Measurements from ENCODE around the gene MAFG.

Gene MAFG

DNA sequence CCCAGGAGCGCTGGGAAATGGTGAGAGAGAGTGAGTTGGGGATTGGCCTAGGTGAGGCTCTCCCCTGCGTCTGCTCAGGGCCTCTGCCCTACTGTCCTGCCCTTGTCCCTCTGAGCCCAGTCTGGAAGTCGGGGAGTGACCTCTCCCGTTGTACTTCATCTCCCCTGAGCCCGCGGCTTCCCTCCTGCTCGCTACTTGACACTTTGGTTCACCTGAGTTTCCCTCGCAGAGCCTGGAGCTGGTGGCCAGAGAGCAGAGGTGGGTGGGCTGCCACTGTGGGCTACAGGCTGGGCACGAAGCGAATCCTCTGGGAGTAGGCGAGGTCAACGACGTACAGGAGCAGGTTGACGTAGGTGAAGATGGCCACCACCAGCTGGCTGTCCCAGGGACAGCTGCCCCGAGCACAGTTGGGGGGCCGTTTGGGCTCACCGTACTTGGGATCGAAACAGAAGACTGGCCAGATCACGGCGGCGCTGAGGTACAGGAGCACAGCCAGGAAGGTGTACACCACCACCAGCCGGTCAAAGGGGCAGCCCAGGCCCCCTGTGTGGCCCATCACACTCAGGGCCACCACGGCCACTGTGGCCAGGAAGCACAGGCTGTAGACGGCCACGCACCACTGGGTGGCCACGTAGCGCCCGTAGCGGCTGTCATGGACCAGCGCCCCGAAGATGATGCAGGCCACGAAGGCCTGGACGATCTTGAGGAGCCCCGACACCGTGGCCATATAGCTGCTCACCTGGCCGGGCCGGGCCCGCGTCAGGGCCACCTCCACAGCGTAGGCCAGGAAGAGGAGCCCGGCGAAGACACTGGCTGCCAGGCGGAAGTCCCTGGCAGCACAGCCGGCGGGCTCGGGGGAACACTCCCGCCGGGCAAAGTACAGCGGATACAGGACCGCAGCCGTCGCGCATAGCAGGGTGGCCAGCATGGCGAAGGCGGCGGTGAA is 13.3 kb upstream of the MAFG start:
- Histone ChIP-seq H3K4me2 (ENCODE audit: low read depth, low read length, poor library complexity, severe bottlenecking) (no peak overlapping the region), H4K20me1 (ENCODE audit: insufficient read depth, low read length, poor library complexity, severe bottlenecking) (no peaks in the 10 kb centered on the region), H3K9me3 (ENCODE audit: insufficient read depth, low read depth, low read length) (no peaks in the 10 kb centered on the region), H3K36me3 (ENCODE audit: insufficient read depth, low read length) (no peaks in the 10 kb centered on the region), H3F3A (ENCODE audit: low read depth) (no peaks in the 10 kb centered on the region), H3K4me3 (ENCODE audit: low read length, poor library complexity, severe bottlenecking) (no peak overlapping the region), H3K79me2 (ENCODE audit: insufficient read depth, low read length) (peaks cover 6% of the 10 kb centered on the region; the same call in 1 of the 2 replicates), H3K9ac (ENCODE audit: low read depth, low read length, poor library complexity, severe bottlenecking) (no peak overlapping the region), H3K4me1 (ENCODE audit: insufficient read depth, low read length, poor library complexity, severe bottlenecking) (peaks cover 10% of the 10 kb centered on the region), H3K9me2 (replicated peaks; ENCODE audit: low read depth, low read length) (no peaks in the 10 kb centered on the region), H2AFZ (ENCODE audit: low read length) (no peak overlapping the region), H3K27me3 (ENCODE audit: insufficient read depth, low read length, poor library complexity, severe bottlenecking) (no peaks in the 10 kb centered on the region)
- TF ChIP-seq, protein P1, sequence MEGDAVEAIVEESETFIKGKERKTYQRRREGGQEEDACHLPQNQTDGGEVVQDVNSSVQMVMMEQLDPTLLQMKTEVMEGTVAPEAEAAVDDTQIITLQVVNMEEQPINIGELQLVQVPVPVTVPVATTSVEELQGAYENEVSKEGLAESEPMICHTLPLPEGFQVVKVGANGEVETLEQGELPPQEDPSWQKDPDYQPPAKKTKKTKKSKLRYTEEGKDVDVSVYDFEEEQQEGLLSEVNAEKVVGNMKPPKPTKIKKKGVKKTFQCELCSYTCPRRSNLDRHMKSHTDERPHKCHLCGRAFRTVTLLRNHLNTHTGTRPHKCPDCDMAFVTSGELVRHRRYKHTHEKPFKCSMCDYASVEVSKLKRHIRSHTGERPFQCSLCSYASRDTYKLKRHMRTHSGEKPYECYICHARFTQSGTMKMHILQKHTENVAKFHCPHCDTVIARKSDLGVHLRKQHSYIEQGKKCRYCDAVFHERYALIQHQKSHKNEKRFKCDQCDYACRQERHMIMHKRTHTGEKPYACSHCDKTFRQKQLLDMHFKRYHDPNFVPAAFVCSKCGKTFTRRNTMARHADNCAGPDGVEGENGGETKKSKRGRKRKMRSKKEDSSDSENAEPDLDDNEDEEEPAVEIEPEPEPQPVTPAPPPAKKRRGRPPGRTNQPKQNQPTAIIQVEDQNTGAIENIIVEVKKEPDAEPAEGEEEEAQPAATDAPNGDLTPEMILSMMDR (conservative IDR thresholded peaks at IDR 0.05; ENCODE audit: low read length), result no peak
- TF ChIP-seq EZH2phosphoT487 (IDR thresholded peaks at IDR 0.05; ENCODE audit: borderline replicate concordance), result no peak

DNA sequence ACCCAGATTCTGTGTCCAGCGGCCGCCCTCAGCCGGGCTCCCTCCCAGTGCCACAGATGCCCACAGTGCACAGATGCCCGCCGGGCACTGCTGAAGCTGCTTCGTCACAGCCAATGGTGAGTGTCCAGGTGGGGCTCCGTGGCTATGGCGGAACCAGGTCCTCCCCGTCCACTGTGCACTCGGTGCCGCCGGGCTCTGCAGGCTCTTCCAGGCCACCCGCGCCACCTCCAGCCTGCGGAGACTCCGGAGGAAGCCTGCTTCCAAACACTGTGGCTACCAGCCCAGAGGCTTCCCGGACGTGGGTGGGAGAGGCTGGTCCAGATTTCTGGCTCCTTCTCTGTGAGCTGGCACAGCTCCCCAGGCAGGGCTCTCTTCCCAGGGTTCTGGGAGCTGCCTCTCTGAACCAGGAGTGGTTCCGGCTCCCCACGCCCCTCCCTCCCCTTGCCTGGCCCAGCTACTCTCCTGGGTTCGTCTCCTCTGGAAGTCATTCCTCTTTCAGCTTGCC is 12.4 kb upstream of the MAFG start:
- H3K4me3 ChIP-seq (ENCODE audit: low read length, poor library complexity, severe bottlenecking), result no peak overlapping the region
- H3K4me1 ChIP-seq (ENCODE audit: insufficient read depth, low read length, poor library complexity, severe bottlenecking), result peaks cover 10% of the 10 kb centered on the region
- H3K79me2 ChIP-seq (ENCODE audit: insufficient read depth, low read length), result peaks cover 6% of the 10 kb centered on the region; the same call in 1 of the 2 replicates
- H2AFZ ChIP-seq (ENCODE audit: low read length), result no peak overlapping the region
- TF ChIP-seq, protein P1 (conservative IDR thresholded peaks at IDR 0.05; ENCODE audit: low read length), result no peak
- no peak for TF ChIP-seq EZH2phosphoT487 (IDR thresholded peaks at IDR 0.05; ENCODE audit: borderline replicate concordance)
- H3K9ac ChIP-seq (ENCODE audit: low read depth, low read length, poor library complexity, severe bottlenecking), result peak overlapping the region; percentile 38
- H3K36me3 ChIP-seq (ENCODE audit: insufficient read depth, low read length), result no peaks in the 10 kb centered on the region
- no peaks in the 10 kb centered on the region for H3K9me3 ChIP-seq (ENCODE audit: insufficient read depth, low read depth, low read length)
- H3K27me3 ChIP-seq (ENCODE audit: insufficient read depth, low read length, poor library complexity, severe bottlenecking), result no peaks in the 10 kb centered on the region
- H3K4me2 ChIP-seq (ENCODE audit: low read depth, low read length, poor library complexity, severe bottlenecking), result peak overlapping the region; percentile 69
- H4K20me1 ChIP-seq (ENCODE audit: insufficient read depth, low read length, poor library complexity, severe bottlenecking), result no peaks in the 10 kb centered on the region
- no peaks in the 10 kb centered on the region for H3F3A ChIP-seq (ENCODE audit: low read depth)
- no peaks in the 10 kb centered on the region for H3K9me2 ChIP-seq (replicated peaks; ENCODE audit: low read depth, low read length)

DNA sequence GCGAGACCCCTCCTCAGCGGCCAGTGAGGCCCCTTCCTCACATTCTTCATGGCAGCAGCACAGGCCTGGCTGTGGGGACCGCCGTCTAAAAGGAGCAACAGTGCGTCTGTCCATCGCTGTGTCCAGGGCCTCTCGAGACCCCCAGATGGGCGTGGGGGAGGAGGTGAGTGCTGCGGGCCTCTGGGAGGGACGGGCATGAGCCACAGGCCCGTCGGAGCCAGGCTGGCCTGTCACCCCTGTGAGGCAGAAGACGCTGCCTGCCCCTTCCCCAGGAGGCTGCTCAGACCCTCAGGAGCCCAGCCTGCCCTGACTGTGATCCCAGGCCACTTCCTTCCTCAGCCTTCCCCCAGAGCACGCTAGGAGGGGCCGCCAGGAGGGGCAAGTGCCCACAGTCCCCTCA is 11.7 kb upstream of the MAFG start:
- no peaks in the 10 kb centered on the region for H3K27me3 ChIP-seq (ENCODE audit: insufficient read depth, low read length, poor library complexity, severe bottlenecking)
- no peaks in the 10 kb centered on the region for H3F3A ChIP-seq (ENCODE audit: low read depth)
- no peaks in the 10 kb centered on the region for H3K9me3 ChIP-seq (ENCODE audit: insufficient read depth, low read depth, low read length)
- H3K4me1 ChIP-seq (ENCODE audit: insufficient read depth, low read length, poor library complexity, severe bottlenecking), result peaks cover 10% of the 10 kb centered on the region
- peak overlapping the region; percentile 69 for H3K4me2 ChIP-seq (ENCODE audit: low read depth, low read length, poor library complexity, severe bottlenecking)
- peaks cover 6% of the 10 kb centered on the region; the same call in 1 of the 2 replicates for H3K79me2 ChIP-seq (ENCODE audit: insufficient read depth, low read length)
- peak overlapping the region; percentile 38 for H3K9ac ChIP-seq (ENCODE audit: low read depth, low read length, poor library complexity, severe bottlenecking)
- no peaks in the 10 kb centered on the region for H4K20me1 ChIP-seq (ENCODE audit: insufficient read depth, low read length, poor library complexity, severe bottlenecking)
- no peaks in the 10 kb centered on the region for H3K36me3 ChIP-seq (ENCODE audit: insufficient read depth, low read length)
- no peaks in the 10 kb centered on the region for H3K9me2 ChIP-seq (replicated peaks; ENCODE audit: low read depth, low read length)
- H3K4me3 ChIP-seq (ENCODE audit: low read length, poor library complexity, severe bottlenecking), result peak overlapping the region; percentile 40
- TF ChIP-seq, protein P1 (conservative IDR thresholded peaks at IDR 0.05; ENCODE audit: low read length), result no peak
- TF ChIP-seq EZH2phosphoT487 (IDR thresholded peaks at IDR 0.05; ENCODE audit: borderline replicate concordance), result no peak
- 0 out of 2 replicates have a peak overlapping the region, but pooled peaks have one; percentile 15 for H2AFZ ChIP-seq (ENCODE audit: low read length)
